ENCODE data around the gene ZBTB21.

ZBTB21 gene

GRCh38 chr21:42021371-42022090, 11.4 kb upstream of the ZBTB21 start:
- Histone ChIP-seq H3K79me2 (ENCODE audit: low read length) (no peaks in the 10 kb centered on the region), H3K4me1 (ENCODE audit: low read length) (no peaks in the 10 kb centered on the region), H3K27me3 (replicated peaks; ENCODE audit: insufficient read depth, low read length) (no peaks in the 10 kb centered on the region), H3K9me3 (replicated peaks; ENCODE audit: insufficient read depth, low read length) (no peaks in the 10 kb centered on the region), H2AFZ (ENCODE audit: low read length) (no peak overlapping the region), H3K9ac (ENCODE audit: low read length) (no peak overlapping the region), H3K4me2 (ENCODE audit: low read depth, low read length) (no peak overlapping the region), H4K20me1 (ENCODE audit: insufficient read depth, low read length) (no peaks in the 10 kb centered on the region), H3K27ac (ENCODE audit: low read length) (no peak overlapping the region), H3K36me3 (replicated peaks; ENCODE audit: insufficient read depth, low read length) (no peaks in the 10 kb centered on the region), H3K9me2 (replicated peaks; ENCODE audit: insufficient read depth, low read length) (no peaks in the 10 kb centered on the region), H3K4me3 (ENCODE audit: low read length) (no peak overlapping the region), H3F3A (ENCODE audit: insufficient read depth, low read length) (no peaks in the 10 kb centered on the region)
- TF ChIP-seq EZH2phosphoT487 (IDR thresholded peaks at IDR 0.05; ENCODE audit: low read length) (no peak), EZH2 (optimal IDR thresholded peaks at IDR 0.05; ENCODE audit: low read depth, low read length) (no peak), CTCF (IDR thresholded peaks at IDR 0.05; ENCODE audit: low read length) (no peak)
- no peak for DNase-seq

- DNase-seq: no peak
- Histone ChIP-seq H2AFZ (ENCODE audit: low read length) (no peak overlapping the region), H3K4me1 (ENCODE audit: low read length) (no peaks in the 10 kb centered on the region), H3K9ac (ENCODE audit: low read length) (no peak overlapping the region), H3F3A (ENCODE audit: insufficient read depth, low read length) (no peaks in the 10 kb centered on the region), H4K20me1 (ENCODE audit: insufficient read depth, low read length) (no peaks in the 10 kb centered on the region), H3K27me3 (replicated peaks; ENCODE audit: insufficient read depth, low read length) (no peaks in the 10 kb centered on the region), H3K79me2 (ENCODE audit: low read length) (no peaks in the 10 kb centered on the region), H3K36me3 (replicated peaks; ENCODE audit: insufficient read depth, low read length) (no peaks in the 10 kb centered on the region), H3K4me2 (ENCODE audit: low read depth, low read length) (no peak overlapping the region), H3K4me3 (ENCODE audit: low read length) (no peak overlapping the region), H3K9me2 (replicated peaks; ENCODE audit: insufficient read depth, low read length) (no peaks in the 10 kb centered on the region), H3K27ac (ENCODE audit: low read length) (no peak overlapping the region), H3K9me3 (replicated peaks; ENCODE audit: insufficient read depth, low read length) (no peaks in the 10 kb centered on the region)
- TF ChIP-seq EZH2 (optimal IDR thresholded peaks at IDR 0.05; ENCODE audit: low read depth, low read length) (no peak), EZH2phosphoT487 (IDR thresholded peaks at IDR 0.05; ENCODE audit: low read length) (no peak), CTCF (IDR thresholded peaks at IDR 0.05; ENCODE audit: low read length) (no peak)
Measured at GRCh38 chr21:42019706-42020105, 9.5 kb upstream of the ZBTB21 start.

- no peak overlapping the region for H3K4me2 ChIP-seq (ENCODE audit: low read depth, low read length)
- no peaks in the 10 kb centered on the region for H3K4me1 ChIP-seq (ENCODE audit: low read length)
- TF ChIP-seq EZH2 (optimal IDR thresholded peaks at IDR 0.05; ENCODE audit: low read depth, low read length) (no peak), CTCF (IDR thresholded peaks at IDR 0.05; ENCODE audit: low read length) (no peak), EZH2phosphoT487 (IDR thresholded peaks at IDR 0.05; ENCODE audit: low read length) (no peak)
- no peak for DNase-seq
- no peaks in the 10 kb centered on the region for H3K79me2 ChIP-seq (ENCODE audit: low read length)
- no peak overlapping the region for H3K4me3 ChIP-seq (ENCODE audit: low read length)
- no peaks in the 10 kb centered on the region for H3K9me3 ChIP-seq (replicated peaks; ENCODE audit: insufficient read depth, low read length)
- H3K27me3 ChIP-seq (replicated peaks; ENCODE audit: insufficient read depth, low read length): no peaks in the 10 kb centered on the region
- no peaks in the 10 kb centered on the region for H3K9me2 ChIP-seq (replicated peaks; ENCODE audit: insufficient read depth, low read length)
- no peaks in the 10 kb centered on the region for H4K20me1 ChIP-seq (ENCODE audit: insufficient read depth, low read length)
- no peak overlapping the region for H2AFZ ChIP-seq (ENCODE audit: low read length)
- H3K9ac ChIP-seq (ENCODE audit: low read length): no peak overlapping the region
- H3F3A ChIP-seq (ENCODE audit: insufficient read depth, low read length): no peaks in the 10 kb centered on the region
- H3K27ac ChIP-seq (ENCODE audit: low read length): no peak overlapping the region
- no peaks in the 10 kb centered on the region for H3K36me3 ChIP-seq (replicated peaks; ENCODE audit: insufficient read depth, low read length)
Measured at GRCh38 chr21:42019101-42019605, 9.0 kb upstream of the ZBTB21 start.

All from MM.1S (cell line).